ENCODE results near the gene PCBP3.
"Not testable (repeated sequence)": the region's sequence is repeated elsewhere in the genome, so short reads cannot be mapped to it uniquely, and the experiment has no call there.

Gene PCBP3

DNA sequence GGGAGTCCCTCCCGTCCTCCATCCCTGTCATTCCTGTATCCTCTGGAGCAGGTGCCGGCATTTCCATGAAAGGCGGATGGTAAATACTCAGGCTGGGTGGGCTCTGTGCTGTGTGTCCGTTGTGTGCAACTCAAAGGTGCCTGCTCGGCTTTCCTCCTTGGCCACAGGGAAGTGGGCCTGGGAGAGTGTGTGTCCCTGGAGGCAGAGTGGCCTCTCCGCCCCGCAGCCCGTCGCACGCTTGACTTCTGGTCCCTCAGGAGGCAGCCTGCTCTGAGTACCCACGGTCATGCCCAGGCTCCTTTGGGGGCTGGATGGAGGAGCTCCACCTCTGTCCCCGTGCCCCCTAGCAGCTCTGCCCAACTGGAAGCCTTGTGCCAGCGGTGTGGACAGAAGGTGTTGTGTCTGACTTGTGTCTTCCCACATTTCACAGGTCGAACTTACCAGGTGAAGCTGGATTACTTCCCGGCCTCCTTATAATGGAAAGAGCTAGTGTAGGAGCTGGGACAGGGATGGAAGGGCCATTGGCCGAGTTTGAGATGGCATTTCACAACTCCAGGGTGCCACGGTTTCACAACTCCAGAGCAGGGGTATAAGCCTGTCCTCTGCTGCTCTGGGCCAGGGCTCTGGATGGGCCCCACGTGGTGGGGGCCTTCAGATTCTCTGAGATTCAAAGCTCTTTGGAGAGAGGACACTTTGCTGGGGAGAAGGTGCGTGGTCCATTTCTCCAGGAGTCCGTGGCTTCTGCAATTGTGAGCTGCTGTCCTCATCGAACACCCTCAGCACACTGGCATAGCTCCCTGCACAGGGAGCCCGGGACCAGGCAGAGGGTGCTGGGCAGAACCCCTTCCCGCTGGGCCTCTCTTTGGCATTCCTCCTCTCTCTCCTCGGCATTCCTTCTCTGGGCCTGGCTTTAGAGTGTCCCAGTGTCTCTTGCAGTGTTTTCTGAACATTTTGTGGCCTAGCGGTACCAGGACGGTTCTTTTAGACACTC, 185.3 kb downstream of the PCBP3 start:
- DNase-seq (ENCODE audit: low read depth): no peak

DNA sequence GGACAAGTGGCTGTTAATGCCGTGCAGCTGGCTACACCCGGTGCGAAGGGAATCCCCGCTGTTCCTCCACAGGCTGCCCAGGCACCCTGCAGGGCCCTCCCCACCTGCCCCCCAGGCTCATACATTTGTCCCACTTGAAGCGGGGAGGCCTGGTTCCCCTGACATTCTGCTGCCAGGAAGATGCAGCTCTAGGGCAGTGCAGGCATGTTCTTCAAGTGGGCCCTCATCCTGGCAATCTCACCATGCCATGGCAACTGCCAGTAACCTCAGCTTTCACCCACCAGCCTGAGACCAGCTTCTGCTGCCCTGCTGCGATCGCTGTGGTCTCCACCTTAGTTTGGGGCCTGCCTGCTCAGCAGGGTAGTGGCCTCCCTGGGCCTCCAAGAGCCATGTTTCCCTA, 186.1 kb downstream of the PCBP3 start:
- no peak for DNase-seq (ENCODE audit: low read depth)

DNA sequence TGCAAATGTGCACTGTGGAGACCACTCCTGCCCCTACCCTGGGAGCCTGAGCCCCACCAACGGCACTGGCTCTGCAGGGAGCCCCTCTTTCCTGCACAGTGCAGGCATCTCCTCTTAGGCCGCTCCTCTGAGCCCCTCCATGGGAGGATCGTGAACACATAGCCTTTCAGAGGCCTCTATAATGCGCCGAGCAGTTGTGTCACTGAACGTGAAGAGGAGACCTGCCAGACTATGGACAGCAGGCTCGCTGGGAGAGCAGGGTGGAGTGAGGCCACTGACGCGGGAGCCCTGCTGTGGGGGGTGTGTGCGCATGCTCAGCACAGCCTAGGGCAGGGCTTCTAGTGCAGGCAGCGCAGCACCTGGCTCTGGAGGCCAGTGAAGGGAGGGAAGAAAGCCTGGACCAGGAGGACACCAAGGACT, 186.7 kb downstream of the PCBP3 start:
- DNase-seq (ENCODE audit: low read depth): no peak

DNA sequence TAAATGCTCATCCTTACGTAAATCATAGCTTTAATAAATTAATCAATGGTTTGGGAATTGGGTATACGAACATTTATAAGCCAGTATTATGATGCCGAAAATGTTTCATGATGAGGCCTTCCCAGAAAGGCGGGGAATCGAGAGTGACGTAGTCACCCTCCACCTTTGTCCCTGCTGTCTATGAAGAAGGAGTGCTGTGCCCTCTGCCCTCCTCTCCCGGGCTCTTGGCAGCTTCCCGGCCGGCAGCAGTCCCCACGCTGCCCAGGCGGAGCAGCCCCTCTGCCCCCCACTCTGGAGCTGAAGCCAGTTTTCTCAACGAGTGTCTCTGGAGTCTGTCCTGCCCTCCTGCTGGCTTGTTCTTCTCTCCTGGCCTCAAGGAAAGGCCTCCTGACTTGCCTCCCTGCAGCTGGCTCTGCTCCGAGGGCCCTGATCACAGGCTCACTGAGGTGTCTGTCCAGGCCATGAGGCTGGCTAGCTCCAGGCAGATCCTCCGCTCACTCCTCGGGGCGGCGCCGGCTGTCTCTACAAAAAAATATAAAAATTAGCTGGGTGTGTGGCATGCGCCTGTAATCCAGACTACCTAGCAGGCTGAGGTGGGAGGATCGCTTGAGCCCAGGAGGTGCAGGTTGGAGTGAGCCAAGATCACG, 187.3 kb downstream of the PCBP3 start:
- DNase-seq (ENCODE audit: low read depth): no peak

DNA sequence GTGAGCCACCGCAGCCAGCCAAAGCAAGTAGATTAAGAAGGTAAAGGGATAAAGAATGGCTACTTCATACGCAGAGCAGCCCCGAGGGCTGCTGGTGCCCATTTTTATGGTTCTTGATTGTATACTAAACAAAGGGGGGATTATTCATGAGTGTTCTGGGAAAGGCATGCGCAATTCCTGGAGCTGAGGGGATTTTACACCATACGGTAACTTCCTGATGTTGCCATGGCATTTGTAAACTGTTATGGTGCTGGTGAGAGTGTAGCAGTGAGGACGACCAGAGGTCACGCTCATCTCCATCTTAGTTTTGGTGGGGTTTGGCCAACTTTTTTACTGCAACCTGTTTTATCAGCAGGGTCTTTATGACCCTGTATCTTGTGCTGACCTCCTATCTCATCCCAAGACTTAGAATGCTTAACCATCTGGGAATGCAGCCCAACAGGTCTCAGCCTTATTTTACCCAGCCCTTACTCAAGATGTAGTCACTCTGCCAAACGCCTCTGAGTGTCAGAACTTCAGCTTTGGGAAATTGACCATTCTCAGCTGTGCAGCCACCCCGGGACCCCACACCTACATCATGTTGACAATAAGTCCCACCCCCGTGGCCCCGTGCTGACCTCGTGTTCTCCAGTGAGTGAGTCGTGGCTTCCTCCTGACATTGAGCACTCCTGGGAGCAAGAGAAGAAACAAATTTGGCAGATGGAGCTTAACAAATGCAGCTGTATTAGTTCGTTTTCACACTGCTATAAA, 188.6 kb downstream of the PCBP3 start:
- no peak for DNase-seq (ENCODE audit: low read depth)

DNA sequence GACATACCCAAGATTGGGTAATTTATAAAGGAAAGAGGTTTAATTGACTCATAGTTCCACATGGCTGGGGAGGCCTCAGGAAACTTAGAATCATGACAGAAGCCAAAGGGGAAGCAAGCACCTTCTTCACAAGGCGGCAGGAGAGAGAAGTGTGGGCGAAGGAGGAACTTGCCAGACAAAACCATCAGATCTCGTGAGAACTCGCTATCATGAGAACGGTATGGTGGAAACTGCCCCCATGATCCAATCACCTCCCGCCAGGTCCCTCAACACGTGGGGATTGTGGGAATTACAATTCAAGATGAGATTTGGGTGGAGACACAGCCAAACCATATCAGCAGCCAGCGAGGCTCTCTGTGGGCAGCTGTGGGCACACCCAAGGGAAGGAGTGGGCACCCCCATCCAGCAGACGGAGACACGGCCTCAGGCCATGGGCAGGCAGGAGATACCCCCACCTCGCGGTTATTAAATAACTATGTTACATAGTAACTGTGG, 189.3 kb downstream of the PCBP3 start:
- not testable (repeated sequence) for DNase-seq (ENCODE audit: low read depth)

DNA sequence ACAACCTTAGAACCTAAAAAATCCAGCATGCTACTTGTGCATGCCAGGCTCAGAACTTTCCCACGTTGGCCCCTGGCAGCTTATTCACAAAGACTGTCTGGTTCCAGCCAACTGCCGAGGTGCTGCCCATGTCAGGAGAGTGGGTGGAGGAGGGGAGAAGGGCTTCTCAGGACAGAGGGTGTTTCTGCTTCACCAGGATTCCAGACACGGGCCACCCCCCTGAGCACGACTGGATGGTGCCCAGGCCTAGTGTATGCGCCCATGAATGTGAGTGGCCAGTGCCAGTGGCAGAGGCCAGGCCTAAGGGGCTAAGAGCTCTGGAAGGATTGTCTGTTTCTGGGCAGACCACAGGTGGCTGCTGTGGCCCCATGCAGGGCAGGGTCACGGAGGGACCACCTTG, 189.9 kb downstream of the PCBP3 start:
- no peak for DNase-seq (ENCODE audit: low read depth)

DNA sequence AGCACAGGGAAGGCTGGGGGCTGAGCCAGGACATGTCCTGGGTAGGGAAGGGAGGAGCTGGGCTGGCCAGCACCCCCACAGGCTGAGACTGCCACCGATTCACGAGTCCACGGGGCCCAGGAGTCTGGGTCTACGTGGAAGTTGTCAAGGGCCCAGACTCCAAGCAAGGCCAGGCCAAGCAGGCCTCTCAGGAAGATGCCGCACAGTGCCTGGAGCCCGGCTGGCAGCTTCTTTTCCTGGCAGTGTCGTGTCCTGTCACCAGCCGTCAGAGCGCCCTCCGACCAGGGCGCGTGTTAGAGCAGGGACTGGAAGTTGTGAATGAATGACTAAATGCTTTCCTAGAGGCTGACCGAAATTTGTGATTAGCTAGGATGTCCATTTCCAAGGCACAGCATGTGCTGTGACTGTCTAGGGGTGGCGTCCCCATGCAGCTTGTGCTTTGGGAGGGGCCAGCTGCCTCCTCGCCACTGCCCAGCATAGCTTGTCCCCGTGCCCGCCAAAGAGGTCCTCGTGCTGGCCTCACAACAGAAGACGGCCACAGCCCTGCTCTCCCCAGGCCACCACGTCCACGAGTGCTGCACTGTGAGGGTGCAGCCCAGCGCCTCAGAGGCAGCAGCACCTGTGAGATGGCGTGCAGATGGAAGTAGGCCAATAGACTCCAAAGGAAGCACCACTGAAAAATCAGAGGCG, 190.6 kb downstream of the PCBP3 start:
- no peak for DNase-seq (ENCODE audit: low read depth)

DNA sequence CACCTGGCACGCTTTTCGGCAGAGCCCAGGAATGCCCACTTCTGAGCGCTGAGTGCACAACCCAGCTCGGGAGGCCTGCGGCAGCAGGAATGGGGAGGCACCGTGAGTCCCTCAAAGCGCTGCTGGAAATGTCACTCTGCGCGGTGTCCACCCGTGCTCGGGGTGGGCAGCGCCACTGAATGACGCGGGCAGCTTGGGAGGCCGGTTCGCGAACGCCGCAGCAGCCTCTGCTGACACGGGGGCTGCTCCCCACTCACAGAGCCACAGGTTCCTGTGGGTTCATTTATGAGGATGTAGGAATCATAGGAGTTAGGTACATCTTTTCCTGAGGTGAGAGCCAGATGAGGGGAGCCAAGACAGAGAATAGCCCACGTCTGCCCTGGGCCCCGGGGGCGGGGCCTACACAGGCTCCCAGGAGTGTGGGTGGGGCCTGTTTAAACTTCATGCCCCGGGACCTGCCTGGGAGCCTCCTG, 191.3 kb downstream of the PCBP3 start:
- no peak for DNase-seq (ENCODE audit: low read depth)

DNA sequence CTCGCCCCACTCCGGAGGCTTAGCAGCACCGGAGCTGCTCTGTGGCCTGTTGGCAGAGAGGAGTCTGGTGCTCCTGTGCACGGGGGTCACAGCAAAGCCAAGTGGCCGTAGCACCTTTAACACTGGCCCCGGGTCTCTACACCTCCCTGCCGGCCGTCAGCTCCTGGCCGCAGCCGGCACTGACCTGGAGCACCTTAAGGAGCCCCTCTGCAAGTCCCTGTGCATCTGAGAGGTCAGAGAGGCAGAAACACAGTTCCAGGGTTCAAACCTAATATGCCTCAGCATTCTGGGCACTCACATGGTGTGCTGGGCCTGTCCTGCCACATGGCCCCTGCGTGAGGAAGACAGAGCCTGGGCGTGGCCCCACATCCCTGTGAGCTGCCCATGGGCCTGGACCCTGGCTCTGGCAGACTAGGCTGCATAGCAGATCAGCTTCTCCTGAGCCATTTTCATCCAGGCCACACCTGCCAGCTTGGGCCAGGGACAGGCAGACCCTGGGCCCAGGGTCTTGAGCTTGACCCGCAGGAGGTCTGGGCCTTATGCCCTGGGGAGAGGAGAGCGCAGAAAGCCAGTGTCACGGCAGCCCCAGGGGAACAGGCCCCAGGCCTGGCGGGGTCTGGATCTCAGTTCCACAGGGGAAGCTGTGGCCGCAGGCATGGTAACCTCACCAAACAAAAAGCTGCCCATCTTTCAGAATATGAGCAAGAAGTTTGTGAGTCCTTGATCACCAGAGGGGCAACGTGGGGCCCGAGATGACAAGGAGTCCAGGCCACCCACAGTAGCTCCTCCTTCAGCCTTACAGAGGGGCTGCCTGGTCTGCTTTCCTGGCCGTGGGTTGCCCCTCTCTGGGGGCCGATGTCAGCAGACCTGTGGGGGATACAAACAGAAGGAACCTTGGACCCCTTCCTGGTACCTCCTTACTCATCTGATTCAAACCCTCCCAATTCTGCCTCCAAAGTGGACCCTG, 192.1 kb downstream of the PCBP3 start:
- DNase-seq (ENCODE audit: low read depth): no peak

DNA sequence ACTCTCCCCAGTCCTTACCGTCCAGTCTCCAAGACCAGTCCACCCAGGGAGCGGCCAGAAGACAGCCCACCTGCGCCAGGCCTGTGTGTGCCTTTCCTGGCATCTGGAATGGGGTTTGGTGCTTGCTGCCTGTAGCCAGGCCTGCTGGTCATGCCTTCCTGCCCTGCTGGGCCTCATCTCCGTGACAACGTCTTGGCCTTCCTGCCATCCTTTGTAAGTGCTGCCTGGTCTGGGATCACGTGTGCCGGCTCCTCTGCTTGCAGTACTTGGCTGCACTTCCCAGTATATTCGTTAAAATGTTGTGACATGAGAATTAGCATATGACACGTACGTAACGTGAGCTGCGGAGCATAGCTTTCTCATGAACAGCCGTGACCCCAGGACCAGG, 192.7 kb downstream of the PCBP3 start:
- no peak for DNase-seq (ENCODE audit: low read depth)

DNA sequence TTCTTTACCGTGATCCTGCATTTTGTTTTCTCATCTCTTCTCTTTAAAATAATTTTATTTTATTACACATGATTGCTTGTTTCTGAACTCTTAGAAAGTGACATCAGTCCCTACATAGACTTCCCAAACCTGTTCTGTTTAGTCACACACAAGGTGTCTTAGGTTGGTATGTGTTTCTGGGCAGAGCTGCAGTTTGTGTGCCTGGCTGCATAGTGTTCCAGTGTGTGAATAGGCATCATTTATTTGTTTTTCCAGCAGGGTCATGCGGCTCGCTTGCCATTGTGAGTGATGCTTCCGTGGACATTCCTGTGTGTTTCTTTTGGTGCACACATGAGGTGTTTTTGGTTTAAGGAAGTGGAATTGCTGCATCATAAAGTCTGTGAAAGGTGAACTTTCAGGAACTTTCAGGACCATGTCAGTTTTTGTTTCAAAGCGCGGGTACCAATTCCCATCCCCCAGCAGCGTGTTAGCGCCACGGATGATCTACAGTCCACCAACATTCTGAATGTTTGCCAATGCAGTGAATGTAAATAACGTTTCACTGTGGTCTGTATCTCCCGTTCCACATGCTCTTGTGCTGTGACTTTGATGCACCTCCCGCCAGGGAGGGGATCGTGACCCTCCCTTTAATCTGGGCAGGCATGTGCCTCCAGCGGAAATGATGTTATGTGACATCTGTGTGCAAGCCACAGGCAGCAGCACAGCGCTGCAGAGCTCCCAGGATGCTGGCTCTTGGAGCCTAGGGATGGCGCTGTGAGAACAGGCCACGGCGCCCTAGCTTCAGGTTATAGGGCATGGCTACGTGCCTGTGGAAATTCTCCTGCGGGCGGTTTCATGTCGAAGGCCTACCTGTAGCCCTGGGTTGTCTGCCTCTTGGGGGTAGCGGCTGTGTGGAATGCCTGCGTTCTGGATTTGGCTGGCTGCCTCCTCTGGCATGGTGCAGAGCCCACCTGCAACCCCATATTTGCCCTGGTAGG, 193.5 kb downstream of the PCBP3 start:
- DNase-seq (ENCODE audit: low read depth): no peak

DNA sequence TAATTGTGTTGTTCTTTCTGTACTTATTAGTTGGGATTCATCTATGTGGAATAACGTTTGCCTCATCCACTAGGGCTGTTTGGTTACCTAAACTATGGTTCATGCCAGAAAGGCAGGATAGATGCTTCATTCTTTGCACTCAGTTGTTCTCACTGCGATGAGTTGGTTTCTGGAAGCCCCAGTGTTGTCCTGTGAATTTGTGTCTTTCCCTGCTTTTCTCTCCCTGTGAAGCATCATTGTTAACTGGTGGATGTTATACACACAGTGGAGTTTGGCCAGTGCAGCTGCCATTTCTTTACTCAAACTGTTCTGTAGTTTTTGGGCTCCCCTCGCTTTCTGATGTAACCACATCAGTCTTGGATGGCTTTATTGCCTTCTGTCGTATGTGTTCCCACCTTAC, 194.4 kb downstream of the PCBP3 start:
- DNase-seq (ENCODE audit: low read depth): no peak

DNA sequence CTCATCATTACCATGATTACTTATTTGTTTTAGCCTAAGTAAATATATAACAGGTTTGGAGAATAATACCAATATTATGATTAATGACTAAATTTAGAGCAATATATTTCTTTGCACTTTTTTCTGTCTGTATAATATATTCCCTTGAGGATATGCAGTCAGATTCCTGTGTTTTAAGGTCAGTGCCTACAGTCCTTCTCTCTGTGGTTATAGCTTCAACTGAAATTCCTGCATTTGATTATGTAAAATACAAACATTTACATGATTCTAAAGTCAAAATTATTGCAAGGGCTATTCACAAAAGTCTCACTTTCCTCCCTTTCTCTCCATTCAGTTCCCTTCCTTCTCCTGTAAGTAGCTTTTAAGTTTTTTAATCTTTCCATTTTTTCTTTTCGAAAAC, 195.1 kb downstream of the PCBP3 start:
- no peak for DNase-seq (ENCODE audit: low read depth)

DNA sequence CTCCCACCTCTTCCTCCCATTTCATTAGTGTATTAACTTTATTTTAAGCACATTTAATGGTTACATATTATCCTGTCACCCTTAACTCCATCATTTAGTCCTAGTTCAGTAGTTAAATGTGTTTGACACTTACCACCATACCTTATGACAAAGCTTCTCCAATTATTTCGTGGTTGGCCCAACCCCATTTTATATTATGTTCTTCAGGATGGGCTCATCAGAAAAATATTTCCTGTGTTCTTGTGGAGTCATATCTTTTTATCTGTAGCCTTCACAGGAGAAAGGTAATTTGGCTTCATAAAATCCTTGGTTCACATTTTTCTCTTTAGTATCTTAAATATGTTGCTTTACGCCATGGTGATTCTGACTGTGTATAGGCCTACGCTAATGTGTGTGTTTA, 195.7 kb downstream of the PCBP3 start:
- DNase-seq (ENCODE audit: low read depth): no peak

DNA sequence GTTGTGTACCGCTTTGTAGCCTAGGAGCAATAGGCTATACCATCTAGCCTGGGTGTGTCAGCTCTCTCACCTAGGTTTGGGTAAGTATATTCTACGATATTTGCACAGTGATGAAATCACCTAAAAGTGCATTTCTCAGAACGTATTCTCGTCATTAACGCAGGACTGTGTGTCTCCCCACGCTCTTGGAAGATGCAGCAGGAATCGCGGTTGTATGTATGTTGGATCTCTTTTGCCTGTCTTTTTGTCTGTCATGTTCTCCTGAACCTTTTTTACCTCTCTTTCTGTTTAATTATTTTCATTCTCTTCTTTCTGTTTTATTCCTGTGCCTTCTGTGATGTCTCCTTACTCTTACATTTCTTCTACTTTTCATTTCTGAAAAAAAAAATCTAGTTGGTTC, 197.5 kb downstream of the PCBP3 start:
- no peak for DNase-seq (ENCODE audit: low read depth)

DNA sequence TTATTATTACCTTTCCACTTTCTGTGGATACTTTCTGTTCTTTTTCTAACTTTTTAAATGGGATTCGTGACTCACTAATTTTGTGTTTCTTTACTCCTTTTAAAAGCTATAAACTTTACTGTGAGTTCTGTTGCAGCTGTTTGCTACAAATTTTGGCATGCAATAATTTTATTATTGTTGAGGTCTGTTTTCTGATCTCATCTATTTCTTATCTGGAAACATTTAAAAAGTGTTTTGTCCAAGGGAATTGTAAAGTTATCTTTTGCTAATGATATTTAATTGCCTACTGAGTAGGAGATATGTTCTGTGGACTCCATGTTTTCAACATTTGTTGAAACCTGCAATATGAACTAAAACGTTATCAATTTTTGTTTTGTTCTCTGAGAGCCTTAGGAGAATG, 199.9 kb downstream of the PCBP3 start:
- no peak for DNase-seq (ENCODE audit: low read depth)

DNA sequence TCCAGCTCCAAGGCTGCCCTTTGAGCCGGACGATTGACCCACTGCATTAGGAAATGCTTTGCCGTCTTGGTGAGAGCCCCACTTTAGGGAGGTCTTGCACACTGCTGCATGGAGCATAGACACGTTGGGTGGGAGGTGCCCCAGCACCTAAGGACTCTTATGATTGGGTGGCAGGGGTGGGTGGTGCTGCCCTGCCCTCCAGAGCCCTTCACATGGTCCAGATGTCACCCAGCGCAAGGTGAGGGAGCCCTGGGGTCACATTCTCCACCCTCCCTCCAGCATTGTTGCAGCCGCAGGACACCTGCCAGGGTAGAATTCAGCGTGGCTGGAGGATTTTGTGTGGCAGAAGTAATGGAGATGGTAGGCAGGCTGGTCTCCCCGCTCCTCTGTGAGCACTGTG, 200.7 kb downstream of the PCBP3 start:
- no peak for DNase-seq (ENCODE audit: low read depth)

DNA sequence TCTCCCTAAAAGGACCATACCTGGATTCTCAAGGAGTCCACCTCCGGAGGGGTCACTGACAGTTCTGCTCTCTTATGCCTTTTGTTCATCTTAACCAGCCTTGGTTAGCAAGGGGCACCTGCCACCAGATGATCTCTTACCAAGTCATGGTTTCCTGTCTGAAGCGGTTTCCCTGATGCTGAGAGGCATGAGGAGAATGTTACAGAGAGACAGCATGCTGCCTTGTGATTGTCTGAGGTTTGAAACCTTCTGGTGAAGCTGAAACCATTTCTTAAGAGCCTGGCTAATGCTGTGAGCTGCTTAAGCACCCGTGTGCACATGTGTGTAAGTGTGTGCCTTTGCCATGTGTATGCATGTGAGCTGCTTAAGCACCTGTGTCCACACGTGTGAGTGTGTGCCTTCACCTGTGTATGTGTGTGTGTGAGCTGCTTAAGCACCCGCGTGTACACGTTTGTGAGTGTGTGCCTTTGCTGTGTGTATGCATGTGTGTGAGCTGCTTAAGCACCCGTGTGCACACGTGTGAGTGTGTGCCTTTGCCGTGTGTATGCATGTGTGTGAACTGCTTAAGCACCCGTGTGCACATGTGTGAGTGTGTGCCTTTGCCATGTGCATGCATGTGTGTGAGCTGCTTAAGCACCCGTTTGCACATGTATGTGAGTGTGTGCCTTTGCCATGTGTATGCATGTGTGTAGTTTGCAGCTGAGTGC, 201.7 kb downstream of the PCBP3 start:
- DNase-seq (ENCODE audit: low read depth): no peak
